GM21423 (cell line): Measurements from ENCODE around the gene LAMB4.
"Not testable (repeated sequence)": the region's sequence is repeated elsewhere in the genome, so short reads cannot be mapped to it uniquely, and the experiment has no call there.

Experiments used
- ATAC-seq: cut with Tn5 transposase; IDR thresholded peaks from one replicate; pipeline ENCODE4 v1.9.1; 2021; ENCODE audit warnings: mild to moderate bottlenecking, moderate library complexity; ENCODE audit not compliant: unreplicated experiment

Gene LAMB4

GRCh38 chr7:108049962-108050361 is 80.2 kb downstream of the LAMB4 start:
- ATAC-seq = peak; percentile 86

GRCh38 chr7:108048422-108048821 is 81.7 kb downstream of the LAMB4 start:
- ATAC-seq = no peak

GRCh38 chr7:108046952-108047506 is 83.1 kb downstream of the LAMB4 start:
- no peak for ATAC-seq

GRCh38 chr7:108045669-108046068 is 84.5 kb downstream of the LAMB4 start:
- no peak for ATAC-seq

- ATAC-seq = no peak
Measured at GRCh38 chr7:108045154-108045553, 85.0 kb downstream of the LAMB4 start.

GRCh38 chr7:108044345-108044744 is 85.8 kb downstream of the LAMB4 start:
- no peak for ATAC-seq

- no peak for ATAC-seq
Measured at GRCh38 chr7:108038986-108039385, 91.2 kb downstream of the LAMB4 start.

GRCh38 chr7:108037741-108038140 is 92.4 kb downstream of the LAMB4 start:
- no peak for ATAC-seq

- no peak for ATAC-seq
Measured at GRCh38 chr7:108037140-108037539, 93.0 kb downstream of the LAMB4 start.

- ATAC-seq = no peak
Measured at GRCh38 chr7:108034586-108034985, 95.6 kb downstream of the LAMB4 start.

GRCh38 chr7:108033776-108034497 is 96.2 kb downstream of the LAMB4 start:
- ATAC-seq = no peak

- ATAC-seq = not testable (repeated sequence)
Measured at GRCh38 chr7:108033309-108033708, 96.9 kb downstream of the LAMB4 start.

GRCh38 chr7:108030516-108030915 is 99.6 kb downstream of the LAMB4 start:
- no peak for ATAC-seq

GRCh38 chr7:108029034-108029433 is 101.1 kb downstream of the LAMB4 start:
- ATAC-seq = no peak

GRCh38 chr7:108028111-108028510 is 102.0 kb downstream of the LAMB4 start:
- ATAC-seq = no peak

GRCh38 chr7:108027239-108027638 is 102.9 kb downstream of the LAMB4 start:
- no peak for ATAC-seq

- no peak for ATAC-seq
Measured at GRCh38 chr7:108026647-108027046, 103.5 kb downstream of the LAMB4 start.

GRCh38 chr7:108026116-108026515 is 104.0 kb downstream of the LAMB4 start:
- ATAC-seq = no peak

- ATAC-seq = no peak
Measured at GRCh38 chr7:108024538-108024937, 105.6 kb downstream of the LAMB4 start.

- ATAC-seq = no peak
Measured at GRCh38 chr7:108020585-108020984, 109.6 kb downstream of the LAMB4 start.

GRCh38 chr7:108018668-108019067 is 111.5 kb downstream of the LAMB4 start:
- ATAC-seq = no peak

GRCh38 chr7:108017776-108018151 is 112.4 kb downstream of the LAMB4 start:
- ATAC-seq = no peak
